ENCODE measurements around the gene SBNO1. TPM values are rescaled to one million over a fixed set of nuclear protein-coding genes. Genes with fewer than 3 reads are reported as not detected.
"Not testable (repeated sequence)": the region's sequence is repeated elsewhere in the genome, so short reads cannot be mapped to it uniquely, and the experiment has no call there.

SBNO1 gene
- total RNA-seq (10 to 100 TPM; 21.3 to 21.9 TPM), total RNA-seq (116 to 264 (median 193) reads per million in 172 experiments)
- polyA plus RNA-seq (2013, experiment 1 of 2), result 21.0 TPM
- polyA plus RNA-seq (2013, experiment 2 of 2), result 25.7 TPM

- Mint-ChIP-seq H3K27ac (peak within 1 kb of the TSS; percentile 88), H3K36me3 (ENCODE audit: low read depth) (peaks cover 20% of the 10 kb centered on the region), H3K27me3 (no peaks in the 10 kb centered on the region), H3K4me1 (ENCODE audit: low read depth) (peaks cover 24% of the 10 kb centered on the region), H3K9me3 (no peaks in the 10 kb centered on the region), H3K4me3 (peak within 1 kb of the TSS; percentile 93)
- ATAC-seq (ENCODE audit: poor library complexity) (peak; percentile 63), DNase-seq (peak in 13 of 14 experiments; percentile 85 to 96 (median 91))
- no peak for TF ChIP-seq CTCF (IDR thresholded peaks at IDR 0.05)
- Histone ChIP-seq H3K4me3 (ENCODE audit: low read length) (peak within 1 kb of the TSS; percentile 93), H3K27me3 (ENCODE audit: control insufficient read depth in 1 of 2, insufficient read depth in 2 of 2, low read length in 2 of 2) (no peaks in the 10 kb centered on the region), H3K4me1 (ENCODE audit: insufficient read depth, low read length) (peaks cover 52% of the 10 kb centered on the region), H3K36me3 (ENCODE audit: insufficient read depth, low read length) (peaks cover 6% of the 10 kb centered on the region), H3K27ac (ENCODE audit: low read depth in 1 of 2, low read length in 2 of 2) (peak within 1 kb of the TSS; percentile 93 to 96), H3K9me3 (ENCODE audit: control insufficient read depth in 1 of 2, insufficient read depth in 1 of 2, low read length in 2 of 2) (no peaks in the 10 kb centered on the region)
- ChIA-PET POLR2A (interaction anchor here (0.8 to 3.5 kb wide), 26 partner anchors 9 to 1139 kb away, joined by 3 to 52 read pairs (median 6); partner anchors contain the start of genes ATP6V0A2, DDX55, DIABLO and HIP1R), CTCF (interaction anchor here (0.8 to 2.7 kb wide), 15 partner anchors 9 to 238 kb away, joined by 3 to 29 read pairs (median 6); partner anchors contain the start of genes DDX55, KMT5A, MPHOSPH9 and MTRFR)
- intact Hi-C loops (cut with DNase I, micrococcal nuclease), result loop anchor here (1.0 to 10.0 kb wide), 10 partner anchors 20 to 837 kb away; partner anchors contain the start of genes ABCB9 (in 1 of the 2), ATP6V0A2 (in 1 of the 2), CDK2AP1 (in 1 of the 2) and DDX55 (in 1 of the 2)
Observed at GRCh38 chr12:123364532-123365024, at the start of gene SBNO1. TSS of gene SBNO1 (minus strand) at chr12:123364847. CDS start at chr12:123350441, 14,406 bp downstream.

GRCh38 chr12:123410041-123410412 is 45.4 kb upstream of the SBNO1 start:
- POLR2A ChIA-PET, result interaction anchor here (0.6 kb wide), 1 partner anchor 1237 kb away, joined by 3 read pairs; no protein-coding TSS in a partner anchor
- Histone ChIP-seq H3K27me3 (ENCODE audit: control insufficient read depth in 1 of 2, insufficient read depth in 2 of 2, low read length in 2 of 2) (no peaks in the 10 kb centered on the region), H3K9me3 (ENCODE audit: control insufficient read depth in 1 of 2, insufficient read depth in 1 of 2, low read length in 2 of 2) (no peaks in the 10 kb centered on the region), H3K27ac (ENCODE audit: low read depth in 1 of 2, low read length in 2 of 2) (no peak overlapping the region), H3K4me3 (ENCODE audit: low read length) (no peak overlapping the region), H3K4me1 (ENCODE audit: insufficient read depth, low read length) (no peaks in the 10 kb centered on the region), H3K36me3 (ENCODE audit: insufficient read depth, low read length) (peaks cover 48% of the 10 kb centered on the region)
- no peaks in the 10 kb centered on the region for H3K4me1 Mint-ChIP-seq (ENCODE audit: low read depth)
- no peak for ATAC-seq (ENCODE audit: poor library complexity)
- H3K27ac Mint-ChIP-seq, result no peak overlapping the region
- H3K36me3 Mint-ChIP-seq (ENCODE audit: low read depth), result peaks cover 37% of the 10 kb centered on the region
- H3K27me3 Mint-ChIP-seq, result no peaks in the 10 kb centered on the region
- H3K9me3 Mint-ChIP-seq, result no peaks in the 10 kb centered on the region
- no peak for TF ChIP-seq CTCF (IDR thresholded peaks at IDR 0.05)
- DNase-seq, result no peak
- intact Hi-C loops (cut with DNase I, micrococcal nuclease), result no loop called here
- H3K4me3 Mint-ChIP-seq, result no peak overlapping the region
- CTCF ChIA-PET, result no interaction called here

- intact Hi-C loops (cut with DNase I, micrococcal nuclease); H3K9me3 ChIP-seq (ENCODE audit: control insufficient read depth in 1 of 2, insufficient read depth in 1 of 2, low read length in 2 of 2); H3K9me3 Mint-ChIP-seq; H3K27me3 ChIP-seq (ENCODE audit: control insufficient read depth in 1 of 2, insufficient read depth in 2 of 2, low read length in 2 of 2); H3K27me3 Mint-ChIP-seq; ATAC-seq (ENCODE audit: poor library complexity); CTCF ChIA-PET; H3K4me3 Mint-ChIP-seq; H3K27ac ChIP-seq (ENCODE audit: low read depth in 1 of 2, low read length in 2 of 2); DNase-seq; H3K4me3 ChIP-seq (ENCODE audit: low read length); H3K27ac Mint-ChIP-seq; H3K4me1 Mint-ChIP-seq (ENCODE audit: low read depth); H3K4me1 ChIP-seq (ENCODE audit: insufficient read depth, low read length): not testable (repeated sequence)
- peaks cover 39% of the 10 kb centered on the region for H3K36me3 Mint-ChIP-seq (ENCODE audit: low read depth)
- peaks cover 51% of the 10 kb centered on the region for H3K36me3 ChIP-seq (ENCODE audit: insufficient read depth, low read length)
- POLR2A ChIA-PET, result interaction anchor here (0.6 kb wide), 1 partner anchor 1238 kb away, joined by 3 read pairs; no protein-coding TSS in a partner anchor
Observed at GRCh38 chr12:123409284-123410040, 44.8 kb upstream of the SBNO1 start.

- H3K36me3 ChIP-seq (ENCODE audit: insufficient read depth, low read length), result peaks cover 60% of the 10 kb centered on the region
- POLR2A ChIA-PET; ATAC-seq (ENCODE audit: poor library complexity); H3K4me1 Mint-ChIP-seq (ENCODE audit: low read depth); H3K4me1 ChIP-seq (ENCODE audit: insufficient read depth, low read length); CTCF ChIA-PET; H3K9me3 ChIP-seq (ENCODE audit: control insufficient read depth in 1 of 2, insufficient read depth in 1 of 2, low read length in 2 of 2); H3K4me3 ChIP-seq (ENCODE audit: low read length); H3K27ac Mint-ChIP-seq; H3K27me3 Mint-ChIP-seq; intact Hi-C loops (cut with DNase I, micrococcal nuclease); H3K27me3 ChIP-seq (ENCODE audit: control insufficient read depth in 1 of 2, insufficient read depth in 2 of 2, low read length in 2 of 2); DNase-seq; H3K27ac ChIP-seq (ENCODE audit: low read depth in 1 of 2, low read length in 2 of 2); H3K4me3 Mint-ChIP-seq; H3K9me3 Mint-ChIP-seq: not testable (repeated sequence)
- H3K36me3 Mint-ChIP-seq (ENCODE audit: low read depth), result peaks cover 47% of the 10 kb centered on the region
Observed at GRCh38 chr12:123408619-123409018, 44.0 kb upstream of the SBNO1 start.

GRCh38 chr12:123407934-123408333 is 43.3 kb upstream of the SBNO1 start:
- POLR2A ChIA-PET; H3K9me3 ChIP-seq (ENCODE audit: control insufficient read depth in 1 of 2, insufficient read depth in 1 of 2, low read length in 2 of 2): not testable (repeated sequence)
- H3K36me3 ChIP-seq (ENCODE audit: insufficient read depth, low read length), result peaks cover 63% of the 10 kb centered on the region

More at GRCh38 chr12:123407934-123408333, 43.3 kb upstream of the SBNO1 start:
- H3K27ac Mint-ChIP-seq; H3K9me3 Mint-ChIP-seq; ATAC-seq (ENCODE audit: poor library complexity); DNase-seq; H3K4me3 ChIP-seq (ENCODE audit: low read length); H3K27ac ChIP-seq (ENCODE audit: low read depth in 1 of 2, low read length in 2 of 2); H3K4me3 Mint-ChIP-seq; H3K4me1 Mint-ChIP-seq (ENCODE audit: low read depth); CTCF ChIA-PET; H3K27me3 Mint-ChIP-seq; H3K27me3 ChIP-seq (ENCODE audit: control insufficient read depth in 1 of 2, insufficient read depth in 2 of 2, low read length in 2 of 2); H3K4me1 ChIP-seq (ENCODE audit: insufficient read depth, low read length); intact Hi-C loops (cut with DNase I, micrococcal nuclease): not testable (repeated sequence)
- H3K36me3 Mint-ChIP-seq (ENCODE audit: low read depth), result peaks cover 50% of the 10 kb centered on the region
